NCI-H2081 (cell line): ENCODE results near the gene CWF19L1.
A peak's percentile ranks its signal among the peaks of the same experiment; 100 is the strongest.
"Not testable (repeated sequence)": the region's sequence is repeated elsewhere in the genome, so short reads cannot be mapped to it uniquely, and the experiment has no call there.

ENCODE experiments used
- DNase-seq, 2 experiments: peaks; one replicate each; lab custom pipeline; 2025; lab: John Stamatoyannopoulos, UW

Gene CWF19L1

DNA sequence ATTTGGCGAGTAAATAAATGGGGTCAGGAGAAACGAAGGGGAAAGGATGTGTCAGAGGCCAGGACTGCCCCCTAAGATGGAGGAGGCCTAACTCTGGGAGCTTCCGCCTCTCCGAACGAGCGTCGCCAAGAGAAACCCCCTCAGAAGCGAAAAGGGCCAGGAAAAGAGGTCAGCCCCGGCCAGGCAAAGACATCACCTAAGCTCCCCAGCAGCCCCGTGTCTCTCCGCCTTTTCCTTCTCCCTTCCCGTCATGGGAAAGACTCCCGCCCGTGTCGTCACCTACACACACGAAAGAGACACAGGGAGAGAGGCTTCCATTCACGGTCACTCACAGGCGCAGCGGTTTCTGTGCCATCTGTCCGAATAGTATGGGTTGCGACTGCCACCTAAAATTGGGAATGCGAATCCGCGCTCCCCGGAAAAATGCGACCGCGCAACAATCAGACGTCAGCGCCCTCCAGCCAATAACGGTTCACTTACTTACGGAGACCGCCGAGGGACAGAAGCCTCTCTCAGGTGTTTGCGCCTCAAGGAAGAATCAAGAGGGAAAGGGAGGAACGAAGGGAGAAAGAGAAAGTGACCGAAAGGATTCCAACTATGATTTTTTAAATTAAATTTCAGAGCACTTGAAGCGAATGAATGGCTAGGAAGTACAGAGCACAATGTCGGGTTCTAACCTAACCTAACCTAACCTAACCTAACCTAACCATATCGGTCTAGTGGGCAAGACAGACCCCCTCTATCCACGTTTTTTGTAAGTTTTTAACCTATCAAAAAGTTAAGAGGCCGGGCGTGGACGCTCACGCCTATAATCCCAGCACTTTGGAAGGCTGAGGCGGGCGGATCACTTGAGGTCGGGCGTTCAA, at the start of gene CWF19L1:
Gene CWF19L1 (minus strand): TSS at position 400 of the 866 bp plus-strand sequence. CDS start 45 bp downstream, at position 355.
- DNase-seq: peak; percentile 47 to 79

DNA sequence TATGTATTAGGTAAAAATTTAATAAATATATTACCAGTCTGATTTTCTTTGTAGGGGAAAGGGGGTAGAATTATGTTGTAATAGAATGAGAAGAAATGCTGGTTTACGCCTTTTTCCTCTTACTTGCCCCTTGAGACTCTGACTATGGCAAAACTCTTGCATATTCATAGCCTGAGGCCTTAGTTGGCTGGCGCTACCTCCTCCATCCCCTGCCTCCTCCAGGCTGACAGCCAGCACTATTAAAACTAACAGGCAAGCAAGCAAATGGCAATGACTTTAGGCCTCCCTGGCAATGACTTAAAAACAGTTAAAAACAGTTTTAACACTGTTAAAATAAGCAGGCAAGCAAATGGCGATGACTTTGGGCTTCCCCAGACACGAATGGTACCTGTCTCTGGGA, 48.2 kb upstream of the CWF19L1 start:
- DNase-seq: no peak

DNA sequence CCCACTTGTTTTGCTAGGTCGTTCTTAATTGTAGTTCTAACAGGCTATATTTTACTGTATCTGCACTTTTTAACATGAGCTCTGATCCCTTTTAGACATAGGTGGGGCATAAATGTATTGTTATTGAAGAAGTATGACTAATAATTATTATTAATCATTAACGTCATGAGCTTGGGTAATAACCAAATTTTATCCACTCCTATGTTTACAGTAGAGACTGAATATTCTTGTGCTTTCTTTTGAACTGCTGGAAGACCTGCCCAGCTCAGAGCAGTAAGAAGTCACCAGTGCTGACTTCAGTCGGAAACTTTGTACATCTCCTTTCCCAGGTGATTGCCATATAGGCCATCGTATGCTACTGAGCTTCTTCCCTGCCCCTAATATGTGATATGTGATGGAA, 43.9 kb upstream of the CWF19L1 start:
- no peak for DNase-seq

- no peak for DNase-seq
These were observed 40.2 kb upstream of the CWF19L1 start for GRCh38 chr10:100307684-100308083.

DNA sequence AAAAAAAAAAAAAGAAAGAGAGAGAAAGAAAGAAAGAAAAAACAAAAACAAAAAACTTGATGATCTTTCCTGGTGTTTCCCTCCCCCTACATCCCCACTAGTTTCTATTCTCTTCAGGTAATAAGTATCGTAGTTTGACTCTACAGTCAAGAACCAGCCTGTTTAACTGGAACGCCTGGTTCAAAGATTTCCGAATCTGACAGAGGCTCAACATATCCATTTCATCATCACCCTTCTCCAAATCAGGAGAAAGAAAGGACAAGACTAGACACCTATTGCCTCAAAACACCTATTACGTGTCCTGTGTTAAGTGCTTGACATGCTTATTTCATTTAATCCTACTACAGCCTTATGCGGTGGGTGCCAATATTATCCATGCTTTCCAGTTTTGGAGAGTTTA, 39.4 kb upstream of the CWF19L1 start:
- DNase-seq: no peak

DNA sequence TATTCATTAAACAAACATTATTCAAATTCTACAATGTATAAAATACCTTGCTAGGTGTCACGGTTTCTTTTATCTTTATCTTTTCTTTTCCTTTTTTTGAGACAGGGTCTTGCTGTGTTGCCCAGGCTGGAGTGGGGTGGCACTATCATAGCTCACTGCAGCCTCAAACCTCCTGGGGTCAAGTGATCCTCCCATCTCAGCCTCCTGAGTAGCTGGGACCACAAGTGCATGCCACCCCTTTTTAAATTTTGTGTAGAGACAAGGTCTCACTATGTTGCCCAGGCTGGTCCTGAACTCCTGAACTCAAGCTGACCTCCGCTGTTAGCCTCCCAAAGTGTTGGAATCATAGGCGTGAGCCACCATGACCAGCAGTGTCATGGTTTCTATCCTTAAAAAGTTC, 37.0 kb upstream of the CWF19L1 start:
- no peak for DNase-seq

GRCh38 chr10:100303724-100304319, 36.4 kb upstream of the CWF19L1 start:
- DNase-seq: peak; percentile 3 to 25

- DNase-seq: not testable (repeated sequence)
These were observed 33.7 kb upstream of the CWF19L1 start for GRCh38 chr10:100301123-100301522.

GRCh38 chr10:100297242-100297641, 29.8 kb upstream of the CWF19L1 start:
- DNase-seq: no peak

GRCh38 chr10:100293066-100293465, 25.6 kb upstream of the CWF19L1 start:
- DNase-seq: no peak

DNA sequence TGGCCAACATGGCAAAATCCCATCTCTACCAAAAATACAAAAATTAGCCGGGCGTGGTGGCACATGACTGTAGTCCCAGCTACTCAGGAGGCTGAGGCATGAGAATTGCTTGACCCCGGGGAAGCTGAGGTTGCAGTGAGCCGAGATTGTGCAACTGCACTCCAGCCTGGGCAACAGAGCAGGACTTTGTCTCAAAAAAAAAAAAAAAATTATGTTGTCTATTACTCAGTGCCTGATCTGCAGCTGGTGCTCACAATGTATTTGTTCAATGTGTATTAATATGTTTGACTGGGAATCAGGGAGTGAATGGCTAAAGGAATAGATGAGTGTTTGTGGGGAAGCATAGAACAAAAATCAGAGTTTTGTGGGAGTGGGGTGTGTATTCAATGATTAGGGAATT, 24.9 kb upstream of the CWF19L1 start:
- DNase-seq: not testable (repeated sequence)

DNA sequence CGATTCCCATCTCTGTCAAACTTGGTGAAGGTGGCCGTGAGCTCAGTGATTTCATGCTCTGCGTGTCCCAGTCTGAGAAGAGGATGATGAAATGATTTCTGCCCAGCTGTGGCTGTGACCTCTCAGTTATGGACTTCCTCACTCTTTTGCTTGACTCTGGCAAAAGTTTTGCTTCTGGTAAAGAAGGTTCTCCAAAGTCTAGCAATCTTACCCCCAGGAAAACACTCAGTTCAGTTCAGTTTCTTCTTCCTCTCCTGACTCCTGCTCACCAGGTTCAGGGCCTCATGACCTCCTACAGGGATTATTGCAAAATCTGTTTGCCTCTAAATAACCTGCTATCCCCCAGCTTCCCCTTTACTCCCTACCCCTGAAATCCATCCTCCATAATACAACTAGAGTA, 23.9 kb upstream of the CWF19L1 start:
- DNase-seq: no peak

- no peak for DNase-seq
These were observed 22.2 kb upstream of the CWF19L1 start for GRCh38 chr10:100289641-100290040.

DNA sequence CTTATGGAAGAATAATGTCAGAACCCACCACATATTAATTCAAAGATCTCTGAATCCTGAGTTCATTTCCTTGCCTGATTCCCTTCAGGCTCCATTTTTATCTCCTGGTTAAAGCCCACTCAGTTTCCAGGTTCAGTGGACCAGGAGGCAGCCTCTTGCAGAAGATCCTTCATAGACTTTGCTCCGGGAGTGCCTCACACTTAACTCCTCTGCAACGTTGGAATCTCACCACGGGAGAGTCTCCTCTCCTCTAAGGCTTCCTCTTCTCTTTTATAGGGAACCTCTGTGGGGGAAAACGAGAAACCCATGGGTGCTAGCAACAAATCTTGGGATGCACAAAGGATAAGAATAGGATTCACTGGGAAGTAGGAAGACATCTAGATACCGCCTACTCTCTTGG, 20.8 kb upstream of the CWF19L1 start:
- no peak for DNase-seq

GRCh38 chr10:100287756-100288155, 20.3 kb upstream of the CWF19L1 start:
- no peak for DNase-seq

DNA sequence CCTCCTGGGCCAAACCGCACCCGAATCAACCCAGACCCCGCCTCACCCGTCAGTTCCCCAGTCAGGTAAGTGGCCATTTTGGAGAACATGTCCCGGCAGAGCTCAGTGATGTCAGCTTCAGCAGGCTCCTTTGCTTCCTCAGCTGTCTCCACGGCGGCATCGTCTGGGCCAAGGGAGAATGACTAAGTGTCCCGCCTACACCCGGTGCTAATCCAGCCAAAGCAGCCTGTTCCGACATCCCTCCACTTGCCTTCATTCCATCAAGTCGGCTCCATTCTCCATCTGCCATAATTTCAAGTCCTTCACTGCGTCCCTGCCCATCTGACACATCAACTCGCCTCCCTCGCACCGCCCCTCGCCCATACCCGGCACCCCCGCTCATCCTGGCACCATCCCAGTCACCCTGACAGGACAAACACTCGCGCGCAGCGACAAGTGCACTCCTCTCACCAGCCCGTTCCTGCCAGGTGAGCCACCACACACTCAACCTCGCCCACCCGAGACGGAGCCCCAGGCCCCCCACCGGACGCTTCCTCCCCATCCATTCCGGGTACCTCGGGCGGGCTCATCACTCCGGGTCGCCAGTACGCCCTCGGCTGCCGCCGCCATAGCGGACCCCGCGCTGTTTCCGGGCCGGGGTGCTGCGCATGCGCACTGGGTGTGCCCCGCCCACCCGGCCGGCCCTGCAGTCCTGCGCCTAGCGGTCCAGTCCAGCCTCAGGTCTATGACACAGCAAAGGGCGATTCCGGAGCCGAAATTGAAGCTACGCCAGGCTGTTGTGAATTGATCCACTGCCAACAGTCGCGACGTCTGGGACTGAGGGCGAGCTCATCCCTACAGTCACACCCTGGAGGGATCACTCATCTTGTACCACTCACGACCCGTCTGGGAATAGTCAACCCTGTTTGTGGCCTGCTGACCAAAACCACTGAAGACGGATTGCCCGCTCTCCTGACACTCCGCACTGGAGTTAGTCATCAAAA, 18.9 kb upstream of the CWF19L1 start, which contains the start of gene BLOC1S2:
Gene BLOC1S2 (minus strand): TSS at position 630 of the 983 bp plus-strand sequence. CDS start 21 bp downstream, at position 609.
- DNase-seq: peak; percentile 62 to 64

DNA sequence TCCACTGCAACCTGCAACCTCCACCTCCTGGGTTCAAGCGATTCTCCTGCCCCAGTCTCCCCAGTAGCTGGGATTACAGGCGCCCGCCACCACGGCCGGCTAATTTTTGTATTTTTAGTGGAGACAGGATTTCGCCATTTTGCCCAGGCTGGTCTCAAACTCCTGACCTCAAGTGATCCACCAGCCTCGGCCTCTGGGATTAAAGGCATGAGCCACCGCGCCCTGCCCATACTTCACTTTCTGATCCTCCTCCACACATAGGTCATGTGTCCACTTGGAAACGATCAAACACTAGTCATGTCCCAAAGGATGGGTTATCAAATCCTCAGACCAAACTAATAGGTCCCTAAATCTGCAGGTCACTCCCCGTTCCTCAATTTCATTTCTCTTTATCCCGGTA, 17.9 kb upstream of the CWF19L1 start:
- DNase-seq: not testable (repeated sequence)

- no peak for DNase-seq
These were observed 15.5 kb upstream of the CWF19L1 start for GRCh38 chr10:100282907-100283306.

DNA sequence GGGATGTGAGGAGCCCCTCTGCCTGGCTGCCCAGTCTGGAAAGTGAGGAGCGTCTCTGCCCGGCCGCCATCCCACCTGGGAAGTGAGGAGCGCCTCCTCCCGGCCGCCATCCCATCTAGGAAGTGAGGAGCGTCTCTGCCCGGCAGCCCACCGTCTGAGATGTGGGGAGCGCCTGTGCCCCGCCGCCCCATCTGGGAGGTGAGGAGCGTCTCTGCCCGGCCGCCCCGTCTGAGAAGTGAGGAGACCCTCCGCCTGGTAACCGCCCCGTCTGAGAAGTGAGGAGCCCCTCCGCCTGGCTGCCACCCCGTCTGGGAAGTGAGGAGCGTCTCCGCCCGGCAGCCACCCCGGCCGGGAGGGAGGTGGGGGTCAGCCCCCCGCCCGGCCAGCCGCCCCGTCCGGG, 9.5 kb upstream of the CWF19L1 start:
- DNase-seq: not testable (repeated sequence)

DNA sequence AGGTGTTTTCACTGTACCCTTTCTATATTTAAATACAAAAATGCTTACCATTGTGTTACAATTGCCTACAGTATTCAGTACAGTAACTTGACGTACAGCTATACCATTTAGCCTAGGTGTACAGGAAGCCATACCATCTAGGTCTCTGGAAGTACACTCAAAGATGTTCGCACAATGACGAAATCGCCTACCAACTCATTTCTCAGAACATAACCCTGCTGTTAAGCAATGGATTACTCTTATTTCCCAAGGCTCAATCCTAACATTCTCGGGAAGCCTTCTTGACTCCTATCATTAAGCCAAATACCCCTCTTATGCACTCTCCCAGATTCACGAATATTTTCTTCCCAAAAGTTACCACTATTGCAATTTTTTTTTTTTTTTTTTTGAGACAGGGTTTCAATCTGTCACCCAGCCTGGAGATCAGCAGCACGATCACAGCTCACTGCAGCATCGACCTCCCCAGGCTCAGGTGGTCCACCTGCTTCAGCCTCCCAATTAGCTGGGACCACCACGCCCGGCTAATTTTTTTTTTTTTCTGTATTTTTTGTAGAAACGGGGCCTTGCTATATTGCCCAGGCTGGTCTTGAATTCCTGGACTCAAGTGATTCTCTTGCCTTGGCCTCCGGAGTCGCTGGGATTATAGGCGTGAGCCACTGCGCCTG, 1.5 kb downstream of the CWF19L1 start:
- DNase-seq: no peak

DNA sequence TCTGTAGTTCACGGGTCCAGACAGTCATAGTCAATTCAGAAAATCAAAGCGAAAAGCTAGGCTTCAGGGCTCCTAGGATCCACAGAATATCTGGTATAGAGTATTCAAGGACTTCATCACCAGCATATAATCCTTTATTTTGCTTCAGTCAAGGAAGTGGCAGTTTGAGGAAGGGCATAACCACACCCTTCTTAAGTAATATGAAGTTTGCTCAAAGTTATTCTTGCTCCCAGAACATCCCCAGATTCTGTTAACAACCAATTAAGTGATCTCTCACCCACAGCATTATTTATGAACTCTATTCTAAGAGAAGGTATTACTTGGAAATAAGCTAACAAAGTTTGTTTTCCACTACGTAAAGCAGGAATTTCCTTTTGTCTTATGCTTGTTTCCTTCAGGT, 13.2 kb downstream of the CWF19L1 start:
- no peak for DNase-seq

GRCh38 chr10:100253041-100253440, 14.4 kb downstream of the CWF19L1 start:
- no peak for DNase-seq
